Measurements from ENCODE around the gene WWOX. TPM values are rescaled to one million over a fixed set of nuclear protein-coding genes. Genes with fewer than 3 reads are reported as not detected.

The WWOX gene
- total and polyA plus RNA-seq, 2 of the 13 experiments (the other 11 are each of a cell fraction or from before 2014, with no cell fraction given): 9.1 to 37.4 TPM

DNA sequence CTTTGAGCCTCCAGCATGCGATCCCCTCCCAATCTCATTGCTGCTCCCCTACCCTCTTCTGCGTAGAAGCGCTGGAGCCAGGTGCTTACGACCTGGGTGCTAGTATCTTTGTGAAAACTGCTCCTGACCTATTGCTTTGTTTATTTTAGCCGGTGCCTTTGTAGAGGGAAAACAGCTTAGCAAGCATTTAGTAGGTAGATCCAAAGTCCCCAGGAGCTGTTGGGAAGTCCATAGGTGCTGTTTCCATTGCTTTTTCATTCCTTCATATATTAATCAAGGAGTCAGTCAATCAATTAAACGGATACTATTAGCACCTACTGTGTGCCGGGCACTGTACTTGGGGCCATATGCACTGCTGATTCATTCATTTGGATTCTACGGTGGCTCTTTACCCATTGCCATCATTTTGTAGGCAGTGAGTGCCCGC, 497.6 kb downstream of the WWOX start (continued):
- TF ChIP-seq, protein P1, sequence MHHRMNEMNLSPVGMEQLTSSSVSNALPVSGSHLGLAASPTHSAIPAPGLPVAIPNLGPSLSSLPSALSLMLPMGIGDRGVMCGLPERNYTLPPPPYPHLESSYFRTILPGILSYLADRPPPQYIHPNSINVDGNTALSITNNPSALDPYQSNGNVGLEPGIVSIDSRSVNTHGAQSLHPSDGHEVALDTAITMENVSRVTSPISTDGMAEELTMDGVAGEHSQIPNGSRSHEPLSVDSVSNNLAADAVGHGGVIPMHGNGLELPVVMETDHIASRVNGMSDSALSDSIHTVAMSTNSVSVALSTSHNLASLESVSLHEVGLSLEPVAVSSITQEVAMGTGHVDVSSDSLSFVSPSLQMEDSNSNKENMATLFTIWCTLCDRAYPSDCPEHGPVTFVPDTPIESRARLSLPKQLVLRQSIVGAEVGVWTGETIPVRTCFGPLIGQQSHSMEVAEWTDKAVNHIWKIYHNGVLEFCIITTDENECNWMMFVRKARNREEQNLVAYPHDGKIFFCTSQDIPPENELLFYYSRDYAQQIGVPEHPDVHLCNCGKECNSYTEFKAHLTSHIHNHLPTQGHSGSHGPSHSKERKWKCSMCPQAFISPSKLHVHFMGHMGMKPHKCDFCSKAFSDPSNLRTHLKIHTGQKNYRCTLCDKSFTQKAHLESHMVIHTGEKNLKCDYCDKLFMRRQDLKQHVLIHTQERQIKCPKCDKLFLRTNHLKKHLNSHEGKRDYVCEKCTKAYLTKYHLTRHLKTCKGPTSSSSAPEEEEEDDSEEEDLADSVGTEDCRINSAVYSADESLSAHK (CRISPR knock-in tag; IDR thresholded peaks at IDR 0.05; ENCODE audit: borderline replicate concordance): no peak
- TF ChIP-seq PBX2 (CRISPR knock-in tag; IDR thresholded peaks at IDR 0.05): no peak
- TF ChIP-seq ZNF766 (CRISPR knock-in tag; IDR thresholded peaks at IDR 0.05; ENCODE audit: borderline replicate concordance): no peak
- TF ChIP-seq TFDP1 (CRISPR knock-in tag; IDR thresholded peaks at IDR 0.05; ENCODE audit: borderline replicate concordance): no peak
- TF ChIP-seq KIAA2018 (CRISPR knock-in tag; IDR thresholded peaks at IDR 0.05; ENCODE audit: borderline replicate concordance): no peak
- no peak for TF ChIP-seq ARID2 (CRISPR knock-in tag; IDR thresholded peaks at IDR 0.05; ENCODE audit: borderline replicate concordance)
- TF ChIP-seq, protein P2, sequence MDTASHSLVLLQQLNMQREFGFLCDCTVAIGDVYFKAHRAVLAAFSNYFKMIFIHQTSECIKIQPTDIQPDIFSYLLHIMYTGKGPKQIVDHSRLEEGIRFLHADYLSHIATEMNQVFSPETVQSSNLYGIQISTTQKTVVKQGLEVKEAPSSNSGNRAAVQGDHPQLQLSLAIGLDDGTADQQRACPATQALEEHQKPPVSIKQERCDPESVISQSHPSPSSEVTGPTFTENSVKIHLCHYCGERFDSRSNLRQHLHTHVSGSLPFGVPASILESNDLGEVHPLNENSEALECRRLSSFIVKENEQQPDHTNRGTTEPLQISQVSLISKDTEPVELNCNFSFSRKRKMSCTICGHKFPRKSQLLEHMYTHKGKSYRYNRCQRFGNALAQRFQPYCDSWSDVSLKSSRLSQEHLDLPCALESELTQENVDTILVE (CRISPR knock-in tag; IDR thresholded peaks at IDR 0.05): 0 out of 2 replicates have a peak, but pooled peaks have one; percentile 36
- TF ChIP-seq ZNF562 (CRISPR knock-in tag; IDR thresholded peaks at IDR 0.05; ENCODE audit: borderline replicate concordance): no peak
- no peak for TF ChIP-seq NFE2 (CRISPR knock-in tag; IDR thresholded peaks at IDR 0.05)
- TF ChIP-seq ZSCAN29 (CRISPR knock-in tag; conservative IDR thresholded peaks at IDR 0.05): peak; percentile 54; the same call in 1 of the 2 replicates
- TF ChIP-seq, protein P3, sequence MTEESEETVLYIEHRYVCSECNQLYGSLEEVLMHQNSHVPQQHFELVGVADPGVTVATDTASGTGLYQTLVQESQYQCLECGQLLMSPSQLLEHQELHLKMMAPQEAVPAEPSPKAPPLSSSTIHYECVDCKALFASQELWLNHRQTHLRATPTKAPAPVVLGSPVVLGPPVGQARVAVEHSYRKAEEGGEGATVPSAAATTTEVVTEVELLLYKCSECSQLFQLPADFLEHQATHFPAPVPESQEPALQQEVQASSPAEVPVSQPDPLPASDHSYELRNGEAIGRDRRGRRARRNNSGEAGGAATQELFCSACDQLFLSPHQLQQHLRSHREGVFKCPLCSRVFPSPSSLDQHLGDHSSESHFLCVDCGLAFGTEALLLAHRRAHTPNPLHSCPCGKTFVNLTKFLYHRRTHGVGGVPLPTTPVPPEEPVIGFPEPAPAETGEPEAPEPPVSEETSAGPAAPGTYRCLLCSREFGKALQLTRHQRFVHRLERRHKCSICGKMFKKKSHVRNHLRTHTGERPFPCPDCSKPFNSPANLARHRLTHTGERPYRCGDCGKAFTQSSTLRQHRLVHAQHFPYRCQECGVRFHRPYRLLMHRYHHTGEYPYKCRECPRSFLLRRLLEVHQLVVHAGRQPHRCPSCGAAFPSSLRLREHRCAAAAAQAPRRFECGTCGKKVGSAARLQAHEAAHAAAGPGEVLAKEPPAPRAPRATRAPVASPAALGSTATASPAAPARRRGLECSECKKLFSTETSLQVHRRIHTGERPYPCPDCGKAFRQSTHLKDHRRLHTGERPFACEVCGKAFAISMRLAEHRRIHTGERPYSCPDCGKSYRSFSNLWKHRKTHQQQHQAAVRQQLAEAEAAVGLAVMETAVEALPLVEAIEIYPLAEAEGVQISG (CRISPR knock-in tag; IDR thresholded peaks at IDR 0.05): peak; percentile 37
